DMS53 treated with DMSO at 0.1 percent for 48 hours (cell line): ENCODE results near the gene EFR3B.
"Not testable (repeated sequence)": the region's sequence is repeated elsewhere in the genome, so short reads cannot be mapped to it uniquely, and the experiment has no call there.

ENCODE experiments used
- DNase-seq: peaks from one replicate; lab custom pipeline; 2025; ENCODE audit not compliant: unreplicated experiment; lab: John Stamatoyannopoulos, UW

EFR3B gene, protein sequence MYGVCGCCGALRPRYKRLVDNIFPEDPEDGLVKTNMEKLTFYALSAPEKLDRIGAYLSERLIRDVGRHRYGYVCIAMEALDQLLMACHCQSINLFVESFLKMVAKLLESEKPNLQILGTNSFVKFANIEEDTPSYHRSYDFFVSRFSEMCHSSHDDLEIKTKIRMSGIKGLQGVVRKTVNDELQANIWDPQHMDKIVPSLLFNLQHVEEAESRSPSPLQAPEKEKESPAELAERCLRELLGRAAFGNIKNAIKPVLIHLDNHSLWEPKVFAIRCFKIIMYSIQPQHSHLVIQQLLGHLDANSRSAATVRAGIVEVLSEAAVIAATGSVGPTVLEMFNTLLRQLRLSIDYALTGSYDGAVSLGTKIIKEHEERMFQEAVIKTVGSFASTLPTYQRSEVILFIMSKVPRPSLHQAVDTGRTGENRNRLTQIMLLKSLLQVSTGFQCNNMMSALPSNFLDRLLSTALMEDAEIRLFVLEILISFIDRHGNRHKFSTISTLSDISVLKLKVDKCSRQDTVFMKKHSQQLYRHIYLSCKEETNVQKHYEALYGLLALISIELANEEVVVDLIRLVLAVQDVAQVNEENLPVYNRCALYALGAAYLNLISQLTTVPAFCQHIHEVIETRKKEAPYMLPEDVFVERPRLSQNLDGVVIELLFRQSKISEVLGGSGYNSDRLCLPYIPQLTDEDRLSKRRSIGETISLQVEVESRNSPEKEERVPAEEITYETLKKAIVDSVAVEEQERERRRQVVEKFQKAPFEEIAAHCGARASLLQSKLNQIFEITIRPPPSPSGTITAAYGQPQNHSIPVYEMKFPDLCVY

DNA sequence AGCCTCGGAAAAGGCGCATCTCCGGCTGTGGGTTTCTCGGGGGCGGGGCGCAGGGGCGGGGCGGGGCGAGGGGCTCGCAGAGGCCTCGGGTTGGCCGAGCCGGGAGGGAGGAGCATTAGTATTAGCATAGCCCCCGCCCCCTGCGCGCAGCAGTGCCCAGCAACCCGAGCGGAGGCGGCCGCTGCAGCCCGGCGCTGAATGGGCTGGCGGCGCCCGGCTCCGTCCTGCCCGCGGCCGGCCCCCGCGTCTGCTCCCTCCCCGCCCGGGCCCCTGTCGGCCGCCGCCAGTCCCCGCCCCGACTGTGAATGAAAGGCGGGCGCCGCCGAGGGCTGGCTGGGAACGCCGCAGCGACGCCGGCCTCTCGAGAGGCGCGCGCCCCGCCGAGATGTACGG, at the start of gene EFR3B:
Gene EFR3B (plus strand): TSS at position 149 of the 393 bp plus-strand sequence. CDS start 237 bp downstream, at position 386.
- DNase-seq, result peak; percentile 85

DNA sequence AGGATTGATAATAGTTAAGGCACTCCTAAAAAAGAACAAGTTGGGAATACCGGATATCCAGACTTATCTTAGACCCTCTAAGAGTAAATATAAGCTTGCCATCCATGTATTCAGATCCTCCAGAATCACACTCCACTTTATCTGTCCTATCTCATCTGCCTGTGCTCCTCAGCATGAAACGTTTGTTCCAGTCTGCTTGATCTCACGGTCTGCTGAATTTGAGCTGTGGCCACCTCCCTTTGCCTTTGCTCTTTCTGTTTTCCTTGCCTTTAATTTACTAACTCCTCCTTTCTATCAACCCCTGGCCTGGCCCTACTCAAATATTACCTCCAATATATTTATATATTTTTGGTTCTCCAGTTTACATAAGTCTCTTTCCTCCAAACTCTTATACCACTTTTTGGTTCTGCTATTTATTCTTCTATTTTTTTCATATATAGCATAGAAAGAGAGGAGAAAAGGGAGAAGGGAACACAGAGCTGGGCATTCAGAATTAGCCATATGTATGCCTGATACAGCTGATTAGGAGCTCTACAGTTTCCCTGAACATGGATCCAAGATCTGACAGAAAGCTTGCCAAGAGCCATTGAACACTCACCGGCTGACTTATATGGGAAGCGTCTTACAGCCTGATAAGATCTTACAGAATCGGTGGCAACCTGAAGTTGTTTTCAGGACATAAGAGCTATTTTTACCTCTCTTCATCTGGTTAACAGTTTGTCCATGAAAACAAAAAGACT, 48.3 kb upstream of the EFR3B start:
- peak; percentile 57 for DNase-seq

DNA sequence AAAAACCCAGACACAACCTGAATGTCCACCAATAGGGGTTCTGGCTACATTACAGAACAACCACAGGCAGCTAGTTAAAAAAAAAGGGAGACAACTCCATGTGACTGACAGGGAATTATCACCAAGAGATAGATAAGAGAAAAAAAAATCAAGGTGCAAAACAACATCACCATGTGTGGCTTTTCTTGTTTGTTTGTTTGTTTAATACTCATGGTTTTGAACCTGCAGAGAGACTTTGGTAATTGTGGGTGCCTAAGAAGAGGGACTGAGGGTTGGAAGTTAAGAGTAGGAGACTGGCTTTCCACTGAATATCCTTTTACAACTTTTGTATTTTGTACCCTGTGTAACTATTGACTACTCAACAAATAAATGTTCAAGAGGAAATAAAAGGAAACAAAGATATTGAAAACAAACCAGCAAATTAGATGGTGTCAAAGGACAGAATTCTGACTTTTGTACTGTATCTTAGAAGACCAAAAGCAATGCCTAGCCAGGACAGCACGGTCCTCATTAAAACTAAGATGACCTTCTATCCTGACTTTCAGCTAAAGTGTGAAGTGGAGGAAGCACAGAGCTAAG, 47.6 kb upstream of the EFR3B start:
- no peak for DNase-seq

DNA sequence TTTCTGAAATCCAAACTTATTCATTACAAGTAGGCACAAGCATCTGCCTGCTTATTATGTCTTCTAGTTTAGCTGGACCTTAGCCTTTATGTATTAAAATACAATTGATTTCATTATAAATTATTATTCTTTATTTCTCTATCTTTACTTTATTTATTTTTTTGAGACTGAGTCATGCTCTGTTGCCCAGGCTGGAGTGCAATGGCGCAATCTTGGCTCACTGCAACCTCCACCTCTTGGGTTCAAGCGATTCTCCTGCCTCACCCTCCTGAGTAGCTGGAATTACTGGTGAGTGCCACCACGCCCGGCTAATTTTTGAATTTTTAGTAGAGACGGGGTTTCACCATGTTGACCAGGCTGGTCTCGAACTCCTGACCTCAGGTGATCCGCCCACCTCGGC, 42.8 kb upstream of the EFR3B start:
- DNase-seq, result not testable (repeated sequence)

DNA sequence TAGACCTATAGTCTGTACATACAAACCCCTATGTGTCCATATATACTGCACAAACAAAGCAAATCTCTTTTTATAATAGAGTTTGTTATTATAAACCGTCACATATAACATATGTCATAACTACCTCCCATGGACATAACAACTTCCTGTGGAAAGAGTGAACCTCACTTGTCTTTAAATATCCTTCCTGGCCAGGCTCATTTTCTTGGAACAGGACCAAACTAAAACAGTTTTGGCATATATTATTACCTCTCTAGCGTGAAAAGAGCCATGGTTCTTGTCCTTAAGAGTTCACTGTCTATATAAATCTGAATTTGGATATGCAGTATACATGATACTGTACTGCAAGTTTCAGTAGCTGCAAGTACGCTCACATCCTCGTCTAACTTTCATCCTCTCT, 41.8 kb upstream of the EFR3B start:
- DNase-seq, result no peak

DNA sequence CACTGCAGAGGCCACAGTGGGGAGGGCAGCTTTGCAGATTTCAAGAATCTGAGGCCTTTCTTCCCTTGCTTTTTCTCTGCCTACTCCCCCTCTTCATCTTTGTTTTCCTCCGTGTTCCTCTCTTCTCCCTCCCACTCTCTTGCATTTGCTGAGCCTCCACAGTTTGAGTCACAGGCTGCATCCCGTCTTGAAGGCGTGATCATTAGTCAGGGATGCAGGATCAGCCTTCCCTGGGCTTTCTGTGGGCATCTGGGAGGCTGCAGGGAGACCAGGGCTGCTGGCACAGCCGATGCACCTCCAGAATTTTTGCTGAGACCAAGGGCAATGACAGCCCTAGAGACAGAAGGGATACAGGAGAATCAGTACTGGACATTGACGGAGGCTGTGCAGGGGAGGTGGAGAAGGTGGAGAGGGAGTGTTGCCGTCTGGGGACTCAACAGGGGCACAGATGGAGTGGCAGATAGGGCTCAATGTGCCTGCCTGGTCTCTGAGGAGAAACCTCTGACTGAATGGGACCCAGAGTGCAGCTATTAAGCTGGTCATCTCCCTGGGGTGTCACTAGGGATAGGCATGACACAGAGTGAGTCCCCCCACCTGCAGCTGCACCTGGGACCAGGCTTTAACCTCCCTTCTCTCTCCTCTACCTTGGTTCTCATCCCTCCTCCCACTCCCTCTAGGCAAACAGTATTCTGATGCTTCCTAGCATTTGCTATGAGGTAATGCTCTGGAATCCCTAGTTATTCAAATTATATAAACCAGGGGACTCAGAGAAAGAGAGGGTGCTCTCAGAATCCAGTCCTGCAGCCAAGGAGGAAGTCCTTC, 41.2 kb upstream of the EFR3B start:
- DNase-seq, result no peak

DNA sequence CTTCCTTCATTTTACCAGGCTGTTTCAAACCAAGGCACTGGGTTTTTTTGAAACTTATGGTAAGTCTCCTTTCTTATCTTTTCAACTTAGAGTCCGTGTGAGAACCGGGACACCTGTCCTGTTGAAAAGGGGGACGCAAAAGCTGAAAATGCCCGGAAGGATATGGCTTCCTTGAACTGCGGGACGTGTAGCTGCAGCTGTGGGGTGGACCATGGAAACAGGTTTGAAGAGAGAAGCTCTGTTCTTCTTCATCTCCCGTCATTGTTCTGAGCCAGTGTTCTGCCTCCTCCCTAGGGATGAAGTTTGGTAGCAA, 40.6 kb upstream of the EFR3B start:
- DNase-seq, result no peak

DNA sequence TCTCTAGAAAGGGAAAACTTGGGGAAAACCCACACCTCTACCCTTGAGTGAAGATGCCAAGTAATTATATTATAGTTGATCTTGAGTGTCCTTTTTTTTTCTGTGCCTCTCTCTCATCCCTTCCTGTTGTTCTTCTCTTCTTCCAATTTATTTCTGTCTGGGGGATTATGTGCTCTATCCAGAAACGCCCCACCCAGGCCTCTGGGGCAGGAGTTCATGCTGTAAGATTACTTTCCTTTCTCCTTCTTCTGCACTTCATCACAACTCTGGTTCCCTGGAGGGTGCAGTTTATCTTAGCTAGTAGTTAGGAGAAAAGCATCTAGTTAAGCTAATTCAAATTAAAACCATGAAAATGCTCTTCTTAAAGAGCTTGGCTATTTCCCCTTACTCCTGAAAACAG, 39.8 kb upstream of the EFR3B start:
- no peak for DNase-seq

DNA sequence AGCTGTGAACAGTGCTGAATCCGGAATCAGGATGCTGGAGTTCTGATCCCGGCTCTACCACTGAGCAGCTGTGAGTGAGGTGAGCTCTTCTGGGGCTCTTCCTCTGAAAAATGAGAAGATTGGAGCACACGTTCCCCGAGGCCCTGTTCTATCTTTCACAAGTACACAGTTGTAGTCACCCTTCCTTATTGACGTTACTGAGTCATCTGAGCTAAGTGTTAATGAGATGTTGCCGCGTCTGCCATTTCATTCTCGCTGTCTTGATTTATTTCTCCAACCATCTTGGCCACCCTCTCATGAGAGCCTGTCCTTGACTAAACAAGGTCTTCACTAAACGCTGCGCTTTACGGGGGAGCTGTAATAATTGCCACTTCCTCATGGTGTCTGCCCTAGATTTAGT, 31.9 kb upstream of the EFR3B start:
- DNase-seq, result peak; percentile 31

DNA sequence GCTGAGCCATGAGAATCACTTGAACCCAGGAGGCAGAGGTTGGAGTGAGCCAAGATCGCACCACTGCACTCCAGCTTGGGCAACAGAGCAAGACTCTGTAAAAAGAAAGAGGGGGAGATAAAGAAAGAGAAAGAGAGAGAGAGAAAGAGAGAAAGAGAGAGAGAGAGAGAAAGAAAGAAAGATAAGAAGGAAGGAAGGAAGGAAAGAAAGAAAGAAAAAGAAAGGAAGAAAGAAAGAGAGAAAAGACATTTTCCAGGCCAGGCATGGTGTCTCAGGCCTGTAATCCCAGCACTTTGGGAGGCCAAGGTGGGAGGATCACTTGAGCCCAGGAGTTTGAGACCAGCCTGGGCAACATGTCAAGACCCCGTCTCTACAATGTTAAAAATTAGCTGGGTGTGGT, 30.5 kb upstream of the EFR3B start:
- DNase-seq, result not testable (repeated sequence)

DNA sequence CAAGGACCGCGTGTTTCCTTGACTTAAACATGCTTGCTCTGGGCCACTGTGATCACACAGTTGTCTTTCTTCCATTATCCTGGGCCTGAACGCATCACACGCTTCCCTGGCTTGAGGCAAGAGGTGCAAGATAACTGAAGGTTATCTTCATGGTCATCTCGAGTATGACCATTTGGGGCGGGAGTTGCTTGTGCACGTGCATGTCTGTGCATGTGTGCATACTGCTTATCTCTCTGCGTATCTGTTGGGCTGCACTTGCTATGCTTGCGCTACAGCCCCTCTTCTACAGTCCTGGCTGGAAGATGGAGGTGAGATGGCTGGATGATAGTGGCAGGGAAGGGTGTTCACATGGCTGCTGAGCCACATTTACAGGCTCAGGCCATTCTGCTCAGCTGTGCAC, 27.2 kb upstream of the EFR3B start:
- no peak for DNase-seq

DNA sequence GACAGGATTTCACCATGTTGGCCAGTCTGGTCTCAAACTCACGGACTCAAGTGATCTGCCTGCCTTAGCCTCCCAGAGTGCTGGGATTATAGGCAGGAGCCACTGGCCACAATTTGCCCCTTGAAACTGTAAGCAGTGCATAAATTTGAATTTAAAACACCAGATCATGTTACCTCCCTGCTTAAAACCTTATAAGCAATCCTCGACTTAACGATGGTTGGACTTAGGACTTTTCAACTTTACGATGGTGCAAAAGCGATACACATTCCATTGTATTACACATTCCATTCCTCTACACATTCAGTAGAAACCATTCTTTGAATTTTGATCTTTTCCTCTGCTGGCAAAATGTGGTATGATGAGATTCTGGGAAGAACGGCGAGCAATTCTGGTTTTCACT, 23.2 kb upstream of the EFR3B start:
- no peak for DNase-seq

DNA sequence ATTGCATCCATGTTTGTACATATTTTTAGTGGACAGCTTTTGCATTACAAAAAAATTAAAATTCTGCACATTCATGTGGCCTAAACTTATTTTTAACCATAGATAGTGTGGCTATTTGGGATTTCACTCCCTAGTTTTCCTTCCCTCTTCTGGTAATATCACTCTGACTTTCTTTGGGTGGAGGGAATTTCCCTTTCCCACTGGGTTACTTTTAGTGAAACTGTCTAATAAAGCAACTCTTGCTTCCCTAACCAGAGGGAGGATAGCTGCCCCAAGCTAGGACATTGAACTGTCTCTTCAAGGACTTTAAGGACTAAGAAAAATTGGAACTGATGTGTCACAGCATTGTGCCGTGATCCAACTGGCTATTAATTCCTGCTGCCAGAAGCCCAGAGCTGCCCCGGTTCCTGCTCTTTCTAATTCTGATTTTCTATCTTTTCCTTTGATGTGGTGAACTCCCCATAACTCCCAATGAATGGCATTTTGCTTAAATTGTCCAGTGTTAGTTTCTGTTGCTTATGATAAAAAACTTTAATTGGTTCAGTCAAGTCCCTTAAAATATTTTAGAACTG, 20.0 kb upstream of the EFR3B start:
- no peak for DNase-seq

DNA sequence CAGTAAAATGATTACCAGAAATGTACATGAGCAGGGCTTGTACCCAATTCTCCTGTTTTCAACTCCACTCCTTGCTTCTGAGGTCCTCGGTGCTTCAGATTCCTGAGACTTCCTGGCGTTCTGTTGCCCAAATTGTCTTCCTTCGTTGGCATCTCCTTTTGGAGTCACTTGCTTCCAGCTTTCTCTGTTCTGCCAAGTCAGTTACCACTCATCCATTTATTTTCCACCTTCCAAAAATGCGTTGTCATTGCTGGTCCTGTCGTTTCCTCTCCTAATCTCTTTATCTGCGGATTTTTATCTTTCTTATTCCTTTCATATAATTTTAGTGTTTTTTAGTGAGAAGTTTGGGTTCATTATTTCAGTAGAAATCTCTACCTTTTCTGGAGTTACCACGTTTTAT, 18.5 kb upstream of the EFR3B start:
- DNase-seq, result no peak

DNA sequence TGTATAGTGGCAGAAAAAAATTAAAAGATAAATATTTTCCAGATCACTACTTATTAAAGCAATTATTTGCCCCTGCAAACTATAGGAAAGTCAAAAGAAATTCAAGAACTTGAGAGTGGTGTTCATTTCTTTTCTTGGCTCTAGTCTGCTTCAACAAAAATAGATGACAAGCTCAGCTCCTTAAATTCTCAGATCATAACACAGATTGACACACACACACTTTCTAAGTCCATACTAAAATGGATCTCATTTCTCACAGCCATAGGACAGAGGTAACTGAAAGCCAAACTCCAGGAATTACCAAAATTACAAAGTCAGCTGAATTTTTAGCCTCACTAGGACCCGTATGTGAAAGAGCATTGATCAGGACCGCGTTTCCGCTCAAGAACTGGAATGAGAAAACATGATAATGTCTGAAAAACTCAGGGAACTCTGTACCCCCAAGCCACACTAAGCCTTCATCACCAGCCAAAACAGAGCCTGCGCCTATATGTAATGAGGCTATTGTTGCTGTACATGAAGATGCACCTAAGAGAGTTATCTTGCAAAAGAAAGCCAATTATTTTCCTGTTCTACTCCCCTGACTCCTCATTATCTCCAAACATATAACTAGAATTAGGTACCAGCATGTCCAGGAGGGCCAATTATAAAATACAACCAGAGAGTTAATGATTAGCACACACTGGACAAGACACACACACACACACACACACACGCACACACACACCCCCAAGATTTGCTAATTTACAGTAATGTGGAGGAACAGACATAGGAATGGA, 16.5 kb upstream of the EFR3B start:
- no peak for DNase-seq

DNA sequence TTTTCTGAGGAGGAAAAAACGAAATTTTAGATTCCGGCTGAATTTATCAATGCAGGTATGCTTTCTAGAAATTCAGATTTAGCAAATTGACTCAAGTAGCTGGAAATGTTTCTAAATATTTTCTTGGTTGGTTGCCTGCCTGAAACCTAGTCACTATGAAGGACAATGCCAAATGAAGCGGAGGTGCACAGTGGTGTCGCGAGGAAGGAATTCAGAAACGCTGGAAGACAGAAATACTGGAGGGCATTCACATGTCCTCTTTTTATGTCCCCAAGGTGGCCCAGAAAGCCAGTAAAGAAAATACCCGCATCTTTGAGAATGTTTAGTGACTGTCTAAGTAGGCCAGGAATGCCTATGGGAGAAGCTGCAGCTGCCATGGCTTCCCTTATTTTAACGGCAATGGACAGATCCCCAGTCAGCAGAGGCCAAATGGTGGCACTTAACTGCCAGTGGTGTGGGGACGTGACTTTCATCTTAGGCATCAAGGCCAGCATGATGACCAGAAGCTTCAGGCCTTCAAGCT, 15.8 kb upstream of the EFR3B start:
- DNase-seq, result no peak

DNA sequence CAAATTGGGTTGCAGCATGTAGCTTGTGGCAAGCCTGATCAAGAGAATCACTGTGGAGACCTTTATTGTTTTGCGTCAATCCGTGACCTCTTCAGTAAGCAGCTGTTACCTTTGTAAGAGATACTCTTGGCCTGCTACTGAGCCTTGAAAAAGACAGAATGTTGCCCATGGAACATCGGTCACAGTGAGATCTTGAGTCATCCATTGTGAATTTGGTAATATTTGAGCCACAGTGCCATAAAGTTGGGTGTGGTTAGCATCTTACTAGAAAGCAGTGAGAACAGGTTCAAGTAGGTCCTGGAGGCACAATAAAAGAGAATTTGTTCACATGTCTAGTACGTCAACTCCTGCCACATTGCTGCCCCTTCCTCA, 12.7 kb upstream of the EFR3B start:
- peak; percentile 91 for DNase-seq

DNA sequence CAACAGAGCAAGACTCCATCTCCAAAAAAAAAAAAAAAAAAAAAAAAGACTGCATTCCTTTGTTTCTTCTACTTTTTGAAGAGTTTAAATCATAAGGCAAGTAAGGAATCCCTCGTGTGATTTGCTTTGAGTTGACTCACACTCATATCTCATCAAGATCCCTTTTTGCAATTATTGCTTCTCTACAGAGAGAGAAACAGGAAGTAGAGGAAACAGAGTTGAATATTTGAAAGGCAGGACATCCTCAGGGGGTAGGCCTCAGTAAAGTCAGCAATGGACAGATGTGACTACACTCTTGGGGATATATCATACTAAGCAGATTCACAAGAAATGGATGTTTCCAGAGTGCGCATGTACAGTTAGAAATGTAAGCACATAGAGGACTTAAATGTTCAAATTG, 11.2 kb upstream of the EFR3B start:
- DNase-seq, result no peak

DNA sequence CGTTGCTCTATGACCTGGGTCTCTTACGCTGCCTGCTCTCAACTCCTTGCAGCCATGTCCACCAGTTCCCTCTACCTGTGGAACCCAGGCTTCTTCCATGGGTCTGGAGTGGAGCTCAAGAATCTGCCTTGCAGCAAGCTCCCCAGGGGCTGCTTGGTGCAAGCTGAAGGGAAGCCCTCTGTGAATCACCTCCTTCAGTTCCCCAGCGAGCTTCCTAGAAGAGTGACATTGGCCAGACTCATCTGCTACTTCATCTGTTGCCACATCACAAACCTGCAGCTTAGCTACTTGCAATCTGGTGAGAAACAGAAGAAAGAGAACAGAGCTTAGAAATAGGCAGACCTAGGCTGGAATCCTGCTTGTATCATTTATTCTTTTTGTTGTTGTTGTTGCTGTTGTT, 9.8 kb upstream of the EFR3B start:
- DNase-seq, result no peak
